NCI-H2107 (cell line): ENCODE data around the gene MCM9.

Experiments
- DNase-seq: peaks from one replicate; lab custom pipeline; 2025; lab: John Stamatoyannopoulos, UW

The MCM9 gene

DNA sequence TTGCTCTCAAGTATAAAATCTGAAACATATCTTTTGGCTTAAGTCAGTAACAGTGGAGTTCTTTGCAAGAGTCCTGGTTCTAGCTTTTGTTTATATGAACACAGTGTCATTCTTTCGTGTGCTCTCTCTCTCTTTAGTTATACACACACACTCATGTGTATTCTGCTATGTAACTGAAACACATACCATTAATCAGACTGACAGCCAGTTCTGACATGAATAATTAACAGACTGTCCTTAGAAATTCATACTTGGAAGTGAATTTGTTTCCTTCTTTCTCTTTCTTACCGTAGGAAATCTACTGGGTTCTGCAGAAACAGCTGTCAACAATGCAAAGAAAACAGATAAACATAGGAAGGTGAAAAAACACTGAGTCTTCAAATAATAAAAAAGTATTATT, 2.5 kb downstream of the MCM9 start:
- DNase-seq = no peak

DNA sequence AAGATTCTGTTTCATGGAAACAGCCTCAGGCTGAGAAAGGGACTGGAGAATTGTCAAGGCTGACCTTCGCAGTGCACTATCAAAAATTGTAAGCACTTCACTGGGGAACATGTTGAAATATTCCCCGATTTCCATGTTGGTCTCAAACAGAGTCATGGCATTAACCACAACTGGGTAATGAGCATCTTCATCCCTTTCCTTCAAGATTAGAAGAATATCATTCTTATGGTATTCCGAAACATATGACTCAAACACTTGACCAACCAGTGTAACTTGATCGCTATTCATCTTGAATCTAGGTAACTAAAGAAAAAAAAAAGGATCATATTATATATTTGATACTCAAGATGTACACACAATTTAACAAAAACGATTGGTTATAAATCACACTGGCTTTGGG, 3.5 kb downstream of the MCM9 start:
- DNase-seq = no peak

DNA sequence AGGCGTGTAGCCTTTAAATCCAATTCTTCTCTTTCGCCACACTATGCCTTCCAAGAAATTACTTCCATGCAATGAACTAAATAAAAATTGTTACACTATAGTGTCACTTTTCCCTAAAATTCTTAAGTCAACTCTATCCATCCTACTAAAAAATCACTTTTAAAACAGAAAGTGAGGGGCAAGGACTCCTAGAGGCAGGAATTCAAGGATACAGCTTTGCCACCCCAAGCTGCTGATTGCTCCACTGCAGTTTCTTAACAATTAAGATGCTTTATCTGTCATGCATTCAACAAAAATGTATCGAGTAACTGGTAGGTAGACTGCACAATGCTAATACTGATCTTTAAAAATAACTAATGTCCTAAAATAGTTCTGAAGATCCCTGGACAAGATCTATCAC, 4.3 kb downstream of the MCM9 start:
- no peak for DNase-seq

DNA sequence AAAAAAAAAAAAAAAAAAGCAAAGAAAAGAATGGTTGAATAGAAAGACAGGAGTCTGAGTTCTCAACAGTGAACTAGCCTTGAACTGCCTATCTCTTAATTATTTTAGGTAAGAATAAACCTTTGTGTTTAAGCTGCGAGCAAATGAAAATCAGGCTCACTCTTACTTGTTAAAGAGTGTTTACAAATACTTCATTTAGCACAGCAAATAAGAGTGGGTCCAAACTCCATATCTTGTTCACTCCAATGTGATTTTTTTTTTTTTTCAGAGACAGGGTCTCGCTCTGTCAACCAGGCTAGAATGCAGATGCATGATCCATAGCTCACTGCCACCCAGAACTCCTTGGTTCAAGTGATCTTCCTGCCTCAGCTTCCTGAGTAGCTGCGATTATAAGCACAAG, 11.9 kb downstream of the MCM9 start:
- DNase-seq = no peak

DNA sequence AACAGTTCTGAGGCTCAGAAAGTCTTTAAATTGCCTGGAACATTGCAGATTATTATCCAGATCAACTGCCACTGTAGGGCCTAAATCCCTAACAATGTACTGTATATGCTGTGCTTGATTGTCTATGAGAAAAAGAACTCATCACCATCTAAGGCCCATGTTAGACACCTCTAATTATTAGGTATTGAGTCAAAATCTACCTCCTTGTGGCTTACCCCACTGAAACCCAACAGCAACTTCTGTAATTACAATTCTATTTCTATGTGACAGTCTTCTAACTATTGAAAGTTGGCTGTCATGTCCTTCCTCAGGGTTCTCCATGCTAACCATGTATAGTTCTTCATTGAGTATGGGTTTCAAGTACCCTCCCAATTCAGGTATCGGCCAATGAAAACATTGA, 13.9 kb downstream of the MCM9 start:
- no peak for DNase-seq

DNA sequence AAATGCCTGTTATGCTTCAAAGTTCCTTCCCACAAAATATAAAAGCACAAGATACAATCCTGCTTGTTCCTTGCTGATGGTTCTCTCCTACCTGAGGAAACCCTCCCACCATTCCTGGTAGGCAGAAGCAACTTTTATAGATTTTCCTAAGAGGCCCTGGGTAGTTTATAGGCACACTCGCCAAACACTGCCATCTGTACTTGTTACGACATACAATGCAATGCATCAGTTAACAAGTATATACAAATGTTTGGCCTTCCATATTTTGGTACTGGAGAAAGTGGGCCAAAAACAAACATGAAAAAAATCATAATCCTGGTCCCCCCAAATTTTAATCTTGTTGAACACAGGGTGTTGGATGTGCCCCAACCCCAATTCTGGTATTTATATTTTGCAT, 16.6 kb downstream of the MCM9 start:
- DNase-seq = no peak

DNA sequence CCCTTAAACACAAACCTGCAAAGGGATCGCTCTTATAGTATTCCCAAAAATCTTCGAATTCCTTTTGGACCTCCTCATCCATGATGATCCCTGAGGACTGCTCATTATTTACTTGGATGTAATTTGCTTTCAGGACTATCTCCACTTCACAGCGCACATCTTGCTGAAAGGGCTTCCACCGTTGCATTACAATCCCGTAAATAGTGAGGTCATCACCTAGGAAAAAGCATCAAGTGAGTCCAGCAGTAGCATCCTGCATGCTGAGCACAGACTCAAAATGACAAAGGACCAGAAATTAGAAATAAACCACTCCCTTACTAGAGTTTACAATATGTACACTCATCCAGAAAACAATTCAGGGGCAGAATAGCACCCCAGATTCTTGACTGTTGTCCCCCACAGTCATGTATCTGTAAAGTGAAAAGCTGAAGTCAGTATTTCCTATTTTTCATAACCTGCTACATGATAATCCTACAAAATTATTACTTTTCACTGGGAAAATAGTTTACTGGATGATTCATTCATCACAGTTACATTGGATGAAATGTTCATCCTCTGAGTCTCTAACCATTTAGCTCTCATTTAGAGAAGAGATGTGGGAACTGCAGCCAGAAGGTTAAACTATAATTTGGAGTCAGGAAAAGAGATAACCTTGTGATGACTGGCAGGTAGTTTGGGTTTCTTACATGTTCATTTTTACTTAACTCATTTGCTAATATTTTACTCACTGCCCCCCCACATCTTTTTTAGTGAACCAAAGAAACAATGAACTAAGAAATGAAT, 17.2 kb downstream of the MCM9 start:
- no peak for DNase-seq

DNA sequence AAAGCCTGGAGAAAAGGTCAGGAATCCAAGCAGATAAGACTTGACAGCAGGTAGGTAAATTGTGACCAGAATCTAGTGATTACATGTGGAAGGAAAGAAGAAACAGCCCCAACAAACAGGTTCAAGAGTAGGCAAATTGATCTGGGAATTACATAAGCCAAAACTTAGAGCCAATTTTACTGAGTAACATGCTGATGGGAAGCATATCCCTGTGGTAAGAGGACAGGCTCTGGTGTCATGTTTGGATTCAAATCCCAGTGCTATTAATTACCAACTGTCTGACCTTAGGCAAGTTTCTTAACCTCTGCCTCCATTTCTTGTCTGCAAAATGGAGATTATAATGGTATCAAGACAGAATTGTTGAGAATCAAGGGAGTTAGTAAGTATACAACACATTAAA, 20.4 kb downstream of the MCM9 start:
- no peak for DNase-seq

DNA sequence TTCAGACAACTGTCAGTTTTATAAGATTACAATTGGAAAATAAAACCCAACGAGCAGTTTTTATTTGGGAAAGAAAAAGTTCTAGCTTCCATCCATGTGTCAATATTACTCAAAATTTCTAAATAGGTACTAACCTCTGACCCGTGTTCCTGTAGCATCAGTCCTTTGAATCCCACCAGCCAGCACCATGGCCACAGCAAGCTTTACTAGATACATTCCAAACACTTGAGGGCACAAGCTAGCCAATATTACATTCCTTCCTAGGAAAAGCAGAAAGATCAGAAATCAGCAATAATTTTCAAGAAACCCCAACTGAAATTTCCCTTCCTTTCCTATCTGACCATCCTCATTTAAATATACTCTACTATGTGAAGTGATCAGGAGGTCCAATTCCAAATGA, 21.8 kb downstream of the MCM9 start:
- DNase-seq = no peak

DNA sequence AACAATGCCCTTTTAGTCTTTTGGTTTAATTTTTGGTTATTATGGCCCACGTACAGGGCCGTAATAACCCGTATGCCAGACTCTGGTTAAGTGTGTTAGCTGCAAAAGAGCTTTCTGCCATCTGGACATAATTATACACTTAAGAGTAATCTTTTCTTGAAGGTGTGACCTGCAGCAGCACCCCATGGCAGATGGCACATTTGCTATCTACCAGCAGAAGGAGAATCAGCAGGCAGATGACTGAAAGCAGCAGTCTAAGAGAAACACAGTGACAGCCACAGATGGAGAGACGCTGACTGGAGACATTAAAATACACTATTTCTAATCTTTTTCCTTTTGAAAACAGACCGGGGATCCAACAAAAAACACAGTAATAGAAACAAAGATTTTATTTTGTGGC, 22.3 kb downstream of the MCM9 start:
- DNase-seq = no peak

DNA sequence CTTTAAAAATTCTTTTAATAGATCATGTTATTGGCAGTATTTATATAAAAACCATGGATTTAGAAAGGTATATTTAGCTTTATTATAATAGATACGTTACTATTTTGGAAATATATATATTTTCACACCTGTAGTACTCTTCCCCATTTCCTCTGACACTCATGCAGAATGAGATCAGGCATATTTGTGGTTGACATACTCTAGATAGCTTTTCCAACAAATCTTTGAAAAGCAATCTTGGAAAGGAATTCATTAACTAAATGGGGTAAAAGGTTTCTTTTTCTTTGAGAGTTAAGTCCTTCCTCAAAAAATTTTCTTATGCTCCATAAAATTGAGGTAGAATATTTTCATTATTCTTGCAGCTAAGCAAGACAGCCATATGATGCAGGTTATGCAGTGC, 26.5 kb downstream of the MCM9 start:
- no peak for DNase-seq

DNA sequence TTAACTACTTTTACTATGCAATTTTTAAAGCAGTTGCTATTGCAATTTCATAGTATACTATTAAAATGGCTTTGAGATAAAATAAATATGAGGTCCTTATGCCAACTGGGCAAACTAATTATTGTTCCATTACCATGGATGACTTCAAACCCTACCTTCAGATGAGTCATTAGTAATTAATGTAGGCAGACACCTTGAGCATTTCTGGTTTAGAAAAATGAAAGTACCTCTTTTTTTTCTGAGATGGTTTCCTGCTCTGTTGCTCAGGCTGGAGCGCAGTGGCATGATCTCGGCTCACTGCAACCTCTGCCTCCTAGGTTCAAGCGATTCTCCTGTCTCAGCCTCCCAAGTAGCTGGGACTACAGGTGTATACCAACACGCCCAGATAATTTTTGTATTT, 29.1 kb downstream of the MCM9 start:
- DNase-seq = no peak

DNA sequence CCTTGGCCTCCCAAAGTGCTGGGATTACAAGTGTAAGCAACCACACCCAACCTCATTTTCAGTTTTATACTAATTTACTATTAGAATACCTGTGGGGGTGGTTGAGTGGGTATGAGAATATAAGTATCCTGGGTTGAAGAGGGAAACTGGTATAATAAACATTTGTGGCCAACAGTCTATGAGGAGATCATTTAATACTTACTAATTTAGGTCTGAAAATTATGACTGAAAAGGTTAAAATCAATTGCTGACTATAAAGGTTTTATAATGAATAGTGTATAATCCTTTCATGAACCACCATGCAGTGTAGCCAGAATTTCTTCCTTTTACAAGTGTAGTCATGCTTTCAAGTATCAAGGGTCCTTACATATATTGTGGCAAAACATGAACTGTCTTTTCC, 29.9 kb downstream of the MCM9 start:
- DNase-seq = no peak

DNA sequence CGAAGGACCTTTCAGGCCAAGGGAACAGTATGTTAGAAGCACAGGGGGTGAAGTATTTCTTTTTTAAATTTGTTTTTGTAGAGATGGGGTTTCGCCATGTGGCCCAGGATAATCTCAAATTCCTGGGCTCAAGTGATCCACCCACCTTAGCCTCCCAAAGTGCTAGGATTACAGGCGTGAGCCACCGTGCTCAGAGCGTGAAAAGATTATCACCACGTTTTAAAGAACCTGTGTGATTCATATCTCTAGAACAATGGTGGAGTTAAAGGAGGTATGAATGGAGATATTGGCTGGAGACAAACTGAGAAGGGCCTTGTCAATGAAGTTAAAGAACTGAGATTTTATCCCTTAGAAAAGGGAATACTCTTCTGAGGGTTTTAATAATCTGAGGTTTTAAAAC, 31.3 kb downstream of the MCM9 start:
- no peak for DNase-seq

DNA sequence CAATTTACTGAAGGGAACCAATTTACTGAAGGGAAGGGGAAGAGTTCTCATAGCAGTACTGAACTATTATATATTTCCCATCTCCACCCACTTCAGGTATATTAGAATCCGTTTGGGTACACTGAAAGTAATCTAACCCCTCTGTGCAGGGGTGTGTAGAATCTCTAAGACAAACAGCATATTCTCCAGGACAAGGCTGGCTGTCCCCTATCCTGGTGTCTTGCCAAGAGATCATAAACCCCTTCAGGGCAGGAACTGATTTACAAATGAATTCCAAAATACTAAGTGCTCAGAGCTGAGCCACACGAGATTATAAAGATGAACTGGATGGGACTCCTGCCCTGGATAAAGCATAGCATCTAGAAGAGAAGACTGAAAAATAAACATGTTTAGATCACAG, 31.8 kb downstream of the MCM9 start:
- DNase-seq = no peak

DNA sequence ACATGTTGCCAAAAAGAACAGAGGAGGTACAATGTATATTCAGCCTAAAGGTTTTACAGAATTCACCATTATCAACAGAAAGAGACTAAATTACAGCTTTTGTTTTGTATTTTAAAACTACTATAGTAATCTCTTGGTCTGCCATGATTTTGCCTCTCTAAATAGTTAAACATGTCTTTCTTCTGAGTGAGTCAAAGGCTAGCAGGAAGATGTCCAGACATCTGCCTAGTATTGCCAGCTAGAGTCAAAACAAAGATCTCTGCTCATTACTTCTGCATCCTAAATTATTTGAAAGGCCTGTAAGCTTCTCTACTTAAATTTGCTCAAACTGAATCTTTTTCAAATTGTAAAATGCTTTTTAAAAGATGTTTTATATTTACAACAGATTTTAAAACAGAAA, 32.2 kb downstream of the MCM9 start:
- no peak for DNase-seq

DNA sequence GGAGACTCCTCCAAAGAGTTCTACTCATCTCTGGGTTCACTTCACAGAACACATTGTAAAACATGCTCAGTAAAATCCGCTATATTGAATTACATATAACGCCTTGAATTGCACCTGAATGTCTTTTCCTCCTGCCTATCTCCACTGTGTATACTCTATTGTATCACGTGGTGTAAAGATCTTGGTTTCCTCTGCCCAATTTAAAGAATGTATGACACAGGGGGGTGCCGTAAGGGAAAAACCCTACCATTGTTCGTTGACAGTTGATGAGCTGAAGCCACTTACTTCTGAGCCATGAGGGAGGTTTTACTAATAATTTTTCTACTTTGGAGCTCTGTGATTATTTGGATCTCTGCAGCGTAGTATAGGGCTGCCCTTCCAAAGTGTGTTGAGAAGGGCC, 35.0 kb downstream of the MCM9 start:
- DNase-seq = no peak

DNA sequence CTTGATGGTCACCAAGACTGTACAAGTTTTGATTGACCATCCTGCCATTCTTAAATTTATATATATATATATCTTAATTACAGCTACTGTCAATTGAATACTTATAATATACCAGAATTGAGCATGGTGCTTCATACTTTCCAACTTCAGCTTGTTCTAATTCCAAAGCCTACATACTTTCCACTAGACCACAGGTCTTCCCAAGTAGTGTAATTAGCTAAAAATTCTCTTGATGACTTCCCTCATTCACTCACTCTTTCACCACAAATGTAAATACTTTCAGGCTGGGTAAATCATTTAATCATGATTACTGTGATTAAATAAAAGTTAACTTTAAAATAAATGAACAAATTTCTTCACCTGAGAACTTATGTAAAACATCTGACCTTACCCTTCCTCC, 37.6 kb downstream of the MCM9 start:
- no peak for DNase-seq

DNA sequence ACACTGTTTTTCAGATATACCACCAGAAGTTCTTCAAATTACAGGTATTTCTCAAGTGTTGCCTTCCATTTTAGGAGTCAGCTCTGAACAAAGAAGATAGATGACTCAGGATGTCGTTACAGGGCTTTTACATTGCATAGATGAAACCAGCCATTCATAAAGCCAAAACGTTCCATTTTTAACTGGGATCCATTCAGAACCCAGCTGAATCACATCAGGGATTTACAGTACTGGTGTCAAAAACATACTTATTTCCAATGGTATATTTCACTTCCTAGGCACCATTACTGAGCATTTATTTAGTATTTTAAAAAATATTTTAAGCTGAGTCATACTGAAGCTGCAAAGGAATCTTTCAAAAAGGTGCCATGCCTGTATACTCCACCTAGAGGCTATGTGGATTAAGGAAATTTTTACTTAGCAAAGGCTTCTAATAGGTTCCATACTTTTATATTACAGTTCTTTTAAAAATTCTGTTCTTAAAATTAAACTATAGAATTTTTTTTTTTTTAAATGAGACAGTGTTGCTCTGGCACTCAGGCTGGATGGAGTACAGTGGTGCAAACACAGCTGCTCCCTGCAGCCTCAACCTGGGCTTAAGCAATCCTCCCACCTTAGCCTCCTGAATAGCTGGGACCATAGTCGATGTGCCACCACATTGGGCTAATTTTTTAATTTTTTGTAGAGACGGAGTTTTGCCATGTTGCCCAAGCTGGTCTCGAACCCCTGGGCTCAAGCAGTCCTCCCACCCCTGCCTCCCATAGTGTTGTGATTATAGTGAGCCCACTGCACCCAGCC, 38.4 kb downstream of the MCM9 start:
- no peak for DNase-seq

DNA sequence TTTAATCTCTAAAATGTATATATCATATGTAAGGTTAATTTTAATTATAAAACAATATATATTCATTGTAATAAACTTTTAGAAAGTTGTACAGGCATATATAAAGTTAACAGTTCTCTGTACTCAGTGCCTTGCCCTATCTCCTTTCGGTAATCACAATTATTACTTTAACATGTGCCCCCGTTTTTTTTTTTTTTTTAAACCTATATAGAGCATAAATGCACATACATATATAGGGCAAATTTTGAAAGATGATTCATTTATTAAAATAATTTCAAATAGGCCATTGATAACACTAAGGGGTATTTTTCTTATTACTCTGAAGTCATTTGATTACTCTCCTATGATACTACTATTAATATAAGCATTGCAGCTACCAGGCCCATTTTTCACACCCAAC, 39.1 kb downstream of the MCM9 start:
- DNase-seq = no peak

DNA sequence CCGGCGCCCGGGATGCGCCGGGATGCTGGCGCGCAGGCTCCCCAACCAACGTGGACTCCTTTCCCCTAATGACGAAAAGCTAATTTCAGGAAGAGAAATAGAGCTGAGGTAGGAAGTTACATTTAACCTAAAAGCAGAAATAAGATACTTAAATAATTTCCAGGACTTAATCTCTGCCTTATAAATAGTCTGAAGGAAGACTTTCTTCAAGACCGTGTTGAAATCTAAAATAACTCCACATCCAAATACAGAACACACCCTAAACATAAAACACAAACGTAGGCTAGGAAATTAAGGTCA, 39.7 kb downstream of the MCM9 start:
- DNase-seq = no peak

DNA sequence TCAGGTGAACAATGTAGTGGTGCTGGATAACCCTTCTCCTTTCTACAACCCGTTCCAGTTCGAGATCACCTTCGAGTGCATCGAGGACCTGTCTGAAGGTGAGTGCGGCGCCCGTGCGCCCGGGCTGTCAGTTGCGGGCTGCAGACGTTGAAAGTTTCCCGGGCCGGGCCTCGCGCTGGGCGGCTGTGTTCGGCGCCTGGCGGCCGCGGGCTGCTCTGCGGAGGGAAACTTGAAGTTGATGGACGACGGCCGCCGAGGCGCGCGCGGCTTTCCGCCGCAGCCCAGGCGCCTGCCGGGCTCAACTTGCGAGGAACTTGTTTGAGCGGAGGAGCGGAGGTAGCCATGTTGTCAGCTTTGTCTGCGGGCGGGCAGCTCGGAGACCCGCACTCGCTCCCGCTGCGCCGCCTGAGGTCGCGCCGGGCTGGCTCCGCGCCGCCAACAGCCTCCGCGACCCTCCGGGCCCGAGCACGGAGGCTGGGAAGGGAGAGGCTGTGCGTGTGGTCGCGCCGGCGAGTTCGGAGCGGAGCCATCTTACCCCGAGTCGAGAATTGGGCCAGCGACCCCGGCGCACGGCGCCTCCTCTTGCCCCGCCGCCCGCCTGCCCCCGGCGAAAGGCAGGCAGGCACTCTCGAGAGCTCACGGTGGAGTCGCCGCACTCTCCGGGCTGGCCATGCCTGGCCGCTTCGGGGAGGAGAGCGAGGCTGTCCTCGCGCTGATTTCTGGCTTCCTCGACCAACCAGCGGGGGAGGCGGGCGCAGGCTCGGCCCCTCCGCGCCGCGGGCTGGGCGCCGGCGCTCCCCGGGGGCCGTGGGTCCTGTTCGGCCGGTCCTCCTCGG, 40.3 kb downstream of the MCM9 start:
- DNase-seq = no peak

DNA sequence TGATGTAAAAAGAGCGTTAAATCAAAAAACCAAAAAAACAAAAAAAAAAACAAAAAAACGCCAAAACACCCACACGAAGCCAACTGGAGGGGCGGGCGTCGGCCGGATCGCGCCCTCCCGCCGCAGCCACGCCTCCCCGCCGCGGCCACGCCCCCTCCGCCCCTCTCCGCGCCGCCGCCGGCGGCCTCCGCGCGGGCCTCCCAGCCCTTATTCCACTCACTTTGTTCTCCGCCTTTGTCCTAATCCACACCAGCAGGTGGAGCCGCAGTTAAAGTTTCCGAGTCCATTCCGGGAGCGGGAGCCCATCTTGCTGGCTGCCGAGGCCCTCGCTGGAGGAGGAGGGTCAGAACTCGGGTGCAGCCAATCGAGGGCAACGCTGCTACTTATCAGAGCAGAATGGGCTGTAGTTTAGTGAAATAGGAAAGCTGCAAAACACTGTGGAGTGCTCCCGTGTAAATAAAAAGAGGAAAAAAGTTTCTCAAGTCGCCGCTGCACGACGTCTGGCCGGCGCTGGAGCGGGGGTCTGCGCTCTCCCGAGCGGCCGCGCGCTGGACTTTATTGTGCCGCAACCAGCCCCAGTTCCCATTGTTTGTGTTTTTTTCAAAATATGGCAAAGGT, 41.0 kb downstream of the MCM9 start, which contains the start of gene ASF1A:
Gene ASF1A (plus strand): TSS at position 346 of the 618 bp plus-strand sequence. CDS start 262 bp downstream, at position 608.
- peak; percentile 91 for DNase-seq
